Neuron (in vitro differentiated cells): Measurements from ENCODE around the gene CLEC3B.
"Not testable (repeated sequence)": the region's sequence is repeated elsewhere in the genome, so short reads cannot be mapped to it uniquely, and the experiment has no call there.

Source experiments
- H2AFZ ChIP-seq: one replicate; pipeline ENCODE4 v1.6.1; 2013; ENCODE audit warnings: low read depth, mild to moderate bottlenecking, inconsistent platforms, low read length, moderate library complexity
- H3K27me3 ChIP-seq: one replicate; pipeline ENCODE4 v1.6.1; 2013; ENCODE audit warnings: low read length; ENCODE audit not compliant: insufficient read depth
- H3K36me3 ChIP-seq: one replicate; pipeline ENCODE4 v1.6.1; 2013; ENCODE audit warnings: low read length; ENCODE audit not compliant: insufficient read depth
- H3K4me1 ChIP-seq: one replicate; pipeline ENCODE4 v1.6.1; 2013; ENCODE audit warnings: low read length; ENCODE audit not compliant: insufficient read depth
- H3K4me3 ChIP-seq: 2 replicates; pipeline ENCODE4 v1.5.1; 2013; ENCODE audit warnings: mild to moderate bottlenecking, low read length, moderate library complexity
- H3K9me3 ChIP-seq: one replicate; pipeline ENCODE4 v1.6.1; 2013; ENCODE audit warnings: low read length

The CLEC3B gene

GRCh38 chr3:45031531-45031930 lies 5.4 kb downstream of the CLEC3B start:
- Histone ChIP-seq H3K27me3 (peaks cover 3% of the 10 kb centered on the region), H3K36me3 (no peaks in the 10 kb centered on the region), H3K9me3 (no peaks in the 10 kb centered on the region), H2AFZ (no peak overlapping the region), H3K4me1 (peaks cover 18% of the 10 kb centered on the region), H3K4me3 (no peak overlapping the region)

GRCh38 chr3:45032113-45032512 lies 6.0 kb downstream of the CLEC3B start:
- Histone ChIP-seq H3K4me3 (no peak overlapping the region), H2AFZ (no peak overlapping the region), H3K9me3 (no peaks in the 10 kb centered on the region), H3K27me3 (peaks cover 3% of the 10 kb centered on the region), H3K36me3 (no peaks in the 10 kb centered on the region), H3K4me1 (peaks cover 12% of the 10 kb centered on the region)

GRCh38 chr3:45033791-45034190 lies 7.7 kb downstream of the CLEC3B start:
- Histone ChIP-seq H2AFZ (no peak overlapping the region), H3K27me3 (peaks cover 3% of the 10 kb centered on the region)

GRCh38 chr3:45034612-45035252 lies 8.6 kb downstream of the CLEC3B start:
- Histone ChIP-seq H3K9me3 (no peaks in the 10 kb centered on the region), H2AFZ (no peak overlapping the region), H3K4me3 (no peak overlapping the region), H3K4me1 (peaks cover 3% of the 10 kb centered on the region), H3K27me3 (peaks cover 3% of the 10 kb centered on the region), H3K36me3 (no peaks in the 10 kb centered on the region)

More at GRCh38 chr3:45033791-45034190, 7.7 kb downstream of the CLEC3B start:
- H3K4me1 ChIP-seq, result peaks cover 3% of the 10 kb centered on the region
- no peak overlapping the region for H3K4me3 ChIP-seq
- no peaks in the 10 kb centered on the region for H3K36me3 ChIP-seq
- H3K9me3 ChIP-seq, result no peaks in the 10 kb centered on the region

GRCh38 chr3:45035441-45036301 lies 9.6 kb downstream of the CLEC3B start:
- Histone ChIP-seq H3K36me3 (no peaks in the 10 kb centered on the region), H3K9me3 (no peaks in the 10 kb centered on the region), H3K4me1 (peaks cover 3% of the 10 kb centered on the region), H3K27me3 (peaks cover 3% of the 10 kb centered on the region), H3K4me3 (no peak overlapping the region), H2AFZ (no peak overlapping the region)

- no peak overlapping the region for H2AFZ ChIP-seq
- H3K4me1 ChIP-seq, result peaks cover 3% of the 10 kb centered on the region
- peaks cover 3% of the 10 kb centered on the region for H3K27me3 ChIP-seq
- H3K9me3 ChIP-seq, result no peaks in the 10 kb centered on the region
- H3K36me3 ChIP-seq, result no peaks in the 10 kb centered on the region
- no peak overlapping the region for H3K4me3 ChIP-seq
Measured at GRCh38 chr3:45037720-45038455, 11.8 kb downstream of the CLEC3B start.

- no peak overlapping the region for H2AFZ ChIP-seq
- H3K36me3 ChIP-seq, result no peaks in the 10 kb centered on the region
- no peaks in the 10 kb centered on the region for H3K9me3 ChIP-seq
- H3K4me3 ChIP-seq, result no peak overlapping the region
- no peaks in the 10 kb centered on the region for H3K27me3 ChIP-seq
- H3K4me1 ChIP-seq, result no peaks in the 10 kb centered on the region
Measured at GRCh38 chr3:45041666-45042065, 15.6 kb downstream of the CLEC3B start.

- Histone ChIP-seq H3K9me3 (no peaks in the 10 kb centered on the region), H3K36me3 (no peaks in the 10 kb centered on the region), H3K4me1 (no peaks in the 10 kb centered on the region), H3K27me3 (no peaks in the 10 kb centered on the region), H2AFZ (no peak overlapping the region), H3K4me3 (no peak overlapping the region)
Measured at GRCh38 chr3:45042162-45042561, 16.1 kb downstream of the CLEC3B start.

- Histone ChIP-seq H2AFZ (no peak overlapping the region), H3K36me3 (no peaks in the 10 kb centered on the region), H3K9me3 (no peaks in the 10 kb centered on the region), H3K27me3 (no peaks in the 10 kb centered on the region), H3K4me1 (no peaks in the 10 kb centered on the region), H3K4me3 (no peak overlapping the region)
Measured at GRCh38 chr3:45043728-45044299, 17.7 kb downstream of the CLEC3B start.

GRCh38 chr3:45048244-45048643 lies 22.1 kb downstream of the CLEC3B start:
- Histone ChIP-seq H3K9me3 (peaks cover 5% of the 10 kb centered on the region), H3K4me1 (no peaks in the 10 kb centered on the region), H3K27me3 (no peaks in the 10 kb centered on the region), H2AFZ (no peak overlapping the region), H3K4me3 (no peak overlapping the region), H3K36me3 (no peaks in the 10 kb centered on the region)

- Histone ChIP-seq H3K36me3 (no peaks in the 10 kb centered on the region), H3K4me1 (no peaks in the 10 kb centered on the region), H3K27me3 (no peaks in the 10 kb centered on the region), H3K4me3 (no peak overlapping the region), H3K9me3 (peaks cover 5% of the 10 kb centered on the region), H2AFZ (no peak overlapping the region)
Measured at GRCh38 chr3:45049807-45050206, 23.7 kb downstream of the CLEC3B start.

- peaks cover 4% of the 10 kb centered on the region for H3K4me1 ChIP-seq
- no peak overlapping the region for H3K4me3 ChIP-seq
- no peaks in the 10 kb centered on the region for H3K27me3 ChIP-seq
- peaks cover 5% of the 10 kb centered on the region for H3K9me3 ChIP-seq
- H3K36me3 ChIP-seq, result no peaks in the 10 kb centered on the region
- H2AFZ ChIP-seq, result no peak overlapping the region
Measured at GRCh38 chr3:45051685-45052084, 25.6 kb downstream of the CLEC3B start.

GRCh38 chr3:45053805-45054195 lies 27.7 kb downstream of the CLEC3B start:
- H2AFZ ChIP-seq, H3K36me3 ChIP-seq, H3K4me1 ChIP-seq, H3K4me3 ChIP-seq, H3K9me3 ChIP-seq, H3K27me3 ChIP-seq: not testable (repeated sequence)
